Calu3 (cell line): Measurements from ENCODE around the gene SCUBE3. TPM values are rescaled to one million over a fixed set of nuclear protein-coding genes. Genes with fewer than 3 reads are reported as not detected.

Source experiments
- BruUV-seq: library from RNA; stranded (reverse); fragments of 400-500 nt; replicated peaks from 2 replicates; lab custom pipeline; 2021; lab: Mats Ljungman, UMichigan
- CTCF ChIA-PET: fragments of 300-600 bp; sonication (Branson Sonifier 250); formaldehyde crosslinking; loops from one replicate; lab custom pipeline; 2022; ENCODE audit warnings: antibody characterized with exemption; lab: Charles Lee
- DNase-seq: peaks from one replicate; pipeline ENCODE4 v3.0.0; 2022
- H3K27ac Mint-ChIP-seq: one replicate; pipeline ENCODE4 v1.8.0; 2022; ENCODE audit warnings: mixed read lengths; ENCODE audit not compliant: unreplicated experiment
- H3K27me3 Mint-ChIP-seq: one replicate; pipeline ENCODE4 v1.8.0; 2022; ENCODE audit warnings: mixed read lengths; ENCODE audit not compliant: unreplicated experiment
- H3K36me3 Mint-ChIP-seq: one replicate; pipeline ENCODE4 v1.8.0; 2022; ENCODE audit warnings: mild to moderate bottlenecking, moderate library complexity, mixed read lengths; ENCODE audit not compliant: insufficient read depth, unreplicated experiment
- H3K4me1 Mint-ChIP-seq: one replicate; pipeline ENCODE4 v1.8.0; 2022; ENCODE audit warnings: mild to moderate bottlenecking, low read depth, mixed read lengths; ENCODE audit not compliant: unreplicated experiment
- H3K4me3 Mint-ChIP-seq: one replicate; pipeline ENCODE4 v1.8.0; 2022; ENCODE audit warnings: mild to moderate bottlenecking, low read depth, moderate library complexity, mixed read lengths; ENCODE audit not compliant: unreplicated experiment
- H3K9me3 Mint-ChIP-seq: one replicate; pipeline ENCODE4 v1.8.0; 2022; ENCODE audit warnings: low read depth, mixed read lengths; ENCODE audit not compliant: unreplicated experiment
- intact Hi-C: fragments of 100-400 bp; cut with micrococcal nuclease; formaldehyde crosslinking; loops from one replicate; pipeline ENCODE4 v1.10.0; 2022; ENCODE audit not compliant: unreplicated experiment
- total RNA-seq: library from RNA; stranded (reverse); gene quantifications from 2 replicates; pipeline ENCODE4 v1.2.3, GENCODE V29; 2022
- TF ChIP-seq, protein P1 (sequence below): fragments of 200-600 bp; IDR thresholded peaks from one replicate; pipeline ENCODE4 v1.8.0; 2022; ENCODE audit warnings: antibody characterized with exemption; ENCODE audit not compliant: unreplicated experiment

Gene SCUBE3
- total RNA-seq, 1 experiment from 2014 or later: 0.47 TPM

DNA sequence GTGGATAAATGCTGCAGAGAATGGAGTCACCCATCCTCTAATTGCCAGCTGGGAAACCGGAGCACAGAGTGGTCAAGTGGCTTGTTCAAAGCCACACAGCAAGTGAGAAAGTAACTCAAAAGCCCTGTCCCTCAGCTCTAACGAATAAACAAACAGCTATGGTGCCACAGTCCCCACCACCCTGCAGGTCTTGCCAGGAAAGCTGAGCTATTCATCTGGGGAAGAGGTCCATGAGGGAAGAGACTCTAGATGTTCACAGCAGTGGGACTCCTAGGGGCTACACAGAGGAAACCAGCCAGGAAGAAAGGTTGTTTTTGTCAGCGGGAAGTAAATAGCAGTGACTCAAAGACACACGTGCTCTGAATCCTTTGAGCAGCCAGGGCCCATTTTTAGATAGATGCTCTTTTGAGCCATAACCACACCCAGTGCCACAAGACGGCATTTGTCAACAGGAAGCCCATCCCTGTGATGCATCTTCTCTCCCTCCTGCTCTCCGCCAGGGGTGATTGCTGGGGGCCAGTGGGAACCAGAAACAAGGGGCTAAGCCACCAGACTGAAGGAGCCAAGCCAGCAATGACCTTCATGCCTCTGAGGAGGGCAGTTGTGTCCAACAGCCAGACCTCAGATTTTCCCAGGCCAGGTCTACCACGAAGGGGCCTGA lies 40.2 kb upstream of the SCUBE3 start:
- TF ChIP-seq, protein P1, sequence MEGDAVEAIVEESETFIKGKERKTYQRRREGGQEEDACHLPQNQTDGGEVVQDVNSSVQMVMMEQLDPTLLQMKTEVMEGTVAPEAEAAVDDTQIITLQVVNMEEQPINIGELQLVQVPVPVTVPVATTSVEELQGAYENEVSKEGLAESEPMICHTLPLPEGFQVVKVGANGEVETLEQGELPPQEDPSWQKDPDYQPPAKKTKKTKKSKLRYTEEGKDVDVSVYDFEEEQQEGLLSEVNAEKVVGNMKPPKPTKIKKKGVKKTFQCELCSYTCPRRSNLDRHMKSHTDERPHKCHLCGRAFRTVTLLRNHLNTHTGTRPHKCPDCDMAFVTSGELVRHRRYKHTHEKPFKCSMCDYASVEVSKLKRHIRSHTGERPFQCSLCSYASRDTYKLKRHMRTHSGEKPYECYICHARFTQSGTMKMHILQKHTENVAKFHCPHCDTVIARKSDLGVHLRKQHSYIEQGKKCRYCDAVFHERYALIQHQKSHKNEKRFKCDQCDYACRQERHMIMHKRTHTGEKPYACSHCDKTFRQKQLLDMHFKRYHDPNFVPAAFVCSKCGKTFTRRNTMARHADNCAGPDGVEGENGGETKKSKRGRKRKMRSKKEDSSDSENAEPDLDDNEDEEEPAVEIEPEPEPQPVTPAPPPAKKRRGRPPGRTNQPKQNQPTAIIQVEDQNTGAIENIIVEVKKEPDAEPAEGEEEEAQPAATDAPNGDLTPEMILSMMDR: no peak
- Mint-ChIP-seq H3K27me3 (peaks cover 15% of the 10 kb centered on the region), H3K36me3 (no peaks in the 10 kb centered on the region), H3K27ac (no peak overlapping the region), H3K9me3 (peaks cover 5% of the 10 kb centered on the region), H3K4me3 (no peak overlapping the region), H3K4me1 (peaks cover 11% of the 10 kb centered on the region)
- DNase-seq: no peak
- BruUV-seq: no TSS peak
- CTCF ChIA-PET: interaction anchor here (1.5 kb wide), 1 partner anchor 32 kb away, joined by 4 read pairs; no protein-coding TSS in a partner anchor
- intact Hi-C loops: no loop called here

DNA sequence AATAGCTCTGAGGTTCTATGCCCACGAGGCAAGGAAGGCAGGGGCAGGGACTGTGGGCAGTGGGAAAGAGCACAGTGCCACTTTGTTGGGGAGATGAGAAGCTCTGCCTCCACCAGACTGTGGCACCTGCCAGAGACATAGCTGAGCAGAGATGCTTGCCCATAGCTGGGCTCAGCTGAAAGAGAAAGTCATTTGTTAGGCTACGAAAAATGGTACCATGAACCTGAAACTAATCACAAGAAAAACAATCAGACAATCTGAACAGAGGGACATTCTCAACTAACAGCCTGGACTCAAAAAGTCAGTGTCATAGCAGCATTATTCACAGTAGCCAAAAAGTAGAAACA lies 39.7 kb upstream of the SCUBE3 start:
- no TSS peak for BruUV-seq
- Mint-ChIP-seq H3K4me3 (no peak overlapping the region), H3K27ac (no peak overlapping the region), H3K4me1 (peaks cover 11% of the 10 kb centered on the region), H3K36me3 (no peaks in the 10 kb centered on the region), H3K27me3 (peaks cover 15% of the 10 kb centered on the region), H3K9me3 (peaks cover 5% of the 10 kb centered on the region)
- CTCF ChIA-PET: interaction anchor here (1.5 kb wide), 1 partner anchor 31 kb away, joined by 4 read pairs; no protein-coding TSS in a partner anchor
- TF ChIP-seq, protein P1: no peak
- DNase-seq: no peak
- intact Hi-C loops: no loop called here

DNA sequence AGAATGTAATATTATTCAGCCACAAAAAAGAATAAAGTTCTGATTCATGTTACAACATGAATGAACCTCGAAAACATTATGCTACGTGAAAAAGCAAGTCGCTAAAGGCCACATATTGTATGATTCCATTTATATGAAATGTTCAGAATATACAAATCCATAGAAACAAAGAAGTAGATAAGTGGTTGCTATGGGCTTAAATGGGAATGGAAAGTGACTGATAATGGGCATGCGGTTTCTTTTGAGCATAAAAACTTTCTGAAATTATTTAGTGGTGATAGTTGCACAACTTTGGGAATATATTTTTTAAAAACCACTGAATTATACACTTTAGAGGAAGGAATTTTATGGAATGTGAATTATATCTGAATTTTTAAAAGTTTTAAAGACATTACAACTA lies 39.3 kb upstream of the SCUBE3 start:
- intact Hi-C loops: no loop called here
- Mint-ChIP-seq H3K9me3 (peaks cover 2% of the 10 kb centered on the region), H3K27me3 (peaks cover 15% of the 10 kb centered on the region), H3K36me3 (no peaks in the 10 kb centered on the region), H3K4me1 (peaks cover 11% of the 10 kb centered on the region), H3K4me3 (no peak overlapping the region), H3K27ac (no peak overlapping the region)
- TF ChIP-seq, protein P1: no peak
- no TSS peak for BruUV-seq
- CTCF ChIA-PET: interaction anchor here (1.5 kb wide), 1 partner anchor 31 kb away, joined by 4 read pairs; no protein-coding TSS in a partner anchor
- no peak for DNase-seq

DNA sequence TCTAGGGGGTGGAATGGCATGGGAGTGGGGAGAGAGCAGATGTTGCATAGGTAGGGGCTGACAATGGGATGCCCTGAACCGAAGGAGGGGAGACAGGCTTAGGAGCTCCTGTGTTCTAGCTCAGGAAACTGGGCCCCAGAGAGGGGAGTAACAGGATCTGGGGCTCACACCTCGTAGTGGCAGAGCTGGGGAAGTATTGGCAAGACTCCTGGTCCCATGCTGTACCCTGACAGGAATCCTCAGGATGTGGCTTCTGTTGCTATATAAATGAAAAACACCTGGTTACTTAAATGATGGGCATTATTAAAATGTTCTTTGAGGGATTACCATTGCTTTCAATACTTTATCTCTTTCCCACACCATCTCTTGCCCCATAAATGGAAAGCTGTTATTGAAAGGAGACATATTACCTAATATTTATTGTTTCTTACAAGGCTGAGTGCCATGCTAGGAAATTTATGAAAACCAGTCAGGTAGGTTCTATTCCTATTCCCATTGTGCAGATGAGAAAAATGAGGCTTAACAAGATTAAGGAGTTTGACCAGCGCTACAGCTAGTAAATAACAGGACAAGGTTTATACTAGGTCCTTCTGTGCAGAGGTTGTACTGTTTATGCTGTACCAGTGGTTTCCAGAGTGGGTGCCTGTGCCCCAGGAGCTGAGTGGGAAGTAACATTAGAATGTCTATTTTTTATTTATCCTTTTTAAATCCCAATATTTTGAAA lies 37.3 kb upstream of the SCUBE3 start:
- Mint-ChIP-seq H3K27ac (no peak overlapping the region), H3K9me3 (no peaks in the 10 kb centered on the region), H3K36me3 (no peaks in the 10 kb centered on the region), H3K4me3 (no peak overlapping the region), H3K4me1 (peaks cover 30% of the 10 kb centered on the region), H3K27me3 (no peaks in the 10 kb centered on the region)
- no TSS peak for BruUV-seq
- TF ChIP-seq, protein P1: no peak
- no peak for DNase-seq
- CTCF ChIA-PET: interaction anchor here (0.6 to 0.8 kb wide), 2 partner anchors 9 to 166 kb away, joined by 4 to 5 read pairs; no protein-coding TSS in a partner anchor
- intact Hi-C loops: no loop called here
